GM21515 (cell line): Measurements from ENCODE around the gene GCSAM.

Experiments used
- ATAC-seq: cut with Tn5 transposase; IDR thresholded peaks from one replicate; pipeline ENCODE4 v1.9.1; 2021; ENCODE audit not compliant: unreplicated experiment

Gene GCSAM

DNA sequence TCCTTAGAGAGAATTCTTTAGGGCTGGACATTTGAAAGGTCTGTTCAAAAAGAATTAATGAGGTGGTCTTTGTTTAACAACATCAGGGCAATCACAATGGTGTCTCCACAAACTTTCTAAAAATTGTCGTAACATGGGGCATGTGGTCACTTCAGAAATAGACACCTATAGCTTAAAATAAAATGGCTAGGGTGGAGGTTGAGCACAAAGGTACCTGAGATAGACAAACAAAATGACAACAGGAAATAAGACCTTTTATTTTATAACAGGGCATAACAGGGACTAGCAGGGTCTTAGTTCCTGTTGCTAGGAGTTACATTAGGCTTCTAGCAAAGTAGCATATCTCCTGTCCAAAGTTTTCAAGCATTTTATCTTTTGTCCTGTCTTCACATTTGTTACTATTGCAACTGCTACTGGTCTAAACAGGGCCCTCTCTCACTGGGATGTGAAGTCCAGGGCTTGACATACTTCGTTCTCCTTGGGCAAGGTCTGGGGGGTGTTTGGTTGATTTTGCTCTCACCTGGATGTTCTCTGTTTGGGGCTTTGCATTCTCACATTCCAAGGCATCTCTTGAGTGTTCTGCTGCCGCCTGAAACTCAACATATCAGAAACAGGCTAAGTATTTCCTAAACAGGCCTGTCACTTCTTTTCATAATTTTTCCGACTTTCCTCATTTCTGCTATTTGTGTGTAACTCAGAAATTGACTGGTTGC lies 3.0 kb downstream of the GCSAM start:
- ATAC-seq: no peak

GRCh38 chr3:112128843-112129727 lies 4.0 kb downstream of the GCSAM start:
- peak; percentile 52 for ATAC-seq

DNA sequence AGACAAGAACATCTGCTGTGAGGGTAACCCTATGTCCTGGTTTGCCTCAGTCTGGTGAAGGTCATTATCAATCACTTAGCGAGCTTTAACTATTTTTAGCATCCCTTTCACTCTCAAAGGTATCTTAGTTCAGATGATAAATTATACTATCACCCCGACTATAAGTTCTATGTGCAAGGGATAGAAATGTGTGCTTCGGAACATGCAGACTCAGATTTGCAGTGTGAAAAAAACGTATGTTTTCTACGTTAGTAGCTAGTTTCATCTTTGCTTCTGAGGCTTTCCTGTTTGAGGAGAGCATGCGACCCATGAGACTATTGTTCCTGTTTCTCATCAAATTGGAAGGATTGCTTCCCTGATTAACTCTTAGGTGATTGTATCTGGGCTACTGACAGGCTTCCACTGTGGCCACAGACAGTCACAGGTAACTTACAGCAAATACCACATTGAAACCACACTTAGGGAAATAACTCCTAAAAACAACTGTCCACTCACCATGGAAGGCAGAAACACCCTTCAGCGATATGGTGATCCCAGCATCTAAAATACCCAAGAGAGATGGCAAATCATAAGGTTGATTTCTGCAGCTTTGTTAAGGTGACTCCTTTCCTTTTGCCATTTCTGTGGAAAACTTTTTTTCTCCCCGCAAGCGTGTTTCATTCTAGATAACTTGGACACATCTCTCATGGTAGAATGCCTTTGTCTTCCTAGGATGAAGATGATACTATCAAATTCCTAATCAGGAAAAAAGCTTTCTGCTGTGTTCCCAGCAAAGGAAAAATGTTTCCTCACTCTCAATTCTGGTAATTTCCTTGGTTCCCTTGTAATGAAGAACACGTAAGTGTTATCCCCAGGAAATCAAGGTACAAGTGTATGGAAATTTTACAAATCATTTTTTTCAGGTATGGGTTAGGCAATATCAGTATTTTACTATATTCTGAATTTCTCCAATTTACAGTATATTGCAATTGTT lies 5.2 kb downstream of the GCSAM start:
- no peak for ATAC-seq

GRCh38 chr3:112126511-112126911 lies 6.5 kb downstream of the GCSAM start:
- ATAC-seq: no peak

- ATAC-seq: no peak
Observed at GRCh38 chr3:112124907-112125607, 8.0 kb downstream of the GCSAM start.

DNA sequence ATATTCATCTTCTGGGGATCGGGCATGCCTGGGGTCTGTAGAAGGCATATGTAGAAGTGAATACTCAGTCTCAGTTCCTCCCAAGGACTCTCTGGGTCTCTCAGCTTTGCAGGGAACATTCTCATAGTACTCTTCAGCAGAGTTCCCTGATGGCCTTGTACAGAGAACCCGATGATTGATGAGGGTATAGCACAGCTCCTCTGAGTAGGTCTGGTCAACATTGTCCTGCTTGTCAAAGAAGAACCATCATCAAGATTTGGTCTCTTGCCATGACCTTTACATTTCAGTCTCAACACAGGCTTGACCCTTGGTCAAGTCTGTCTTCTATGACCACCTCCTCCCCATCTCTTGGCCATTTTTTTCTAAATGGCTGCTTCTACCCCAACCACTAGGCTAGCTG lies 9.5 kb downstream of the GCSAM start:
- no peak for ATAC-seq

DNA sequence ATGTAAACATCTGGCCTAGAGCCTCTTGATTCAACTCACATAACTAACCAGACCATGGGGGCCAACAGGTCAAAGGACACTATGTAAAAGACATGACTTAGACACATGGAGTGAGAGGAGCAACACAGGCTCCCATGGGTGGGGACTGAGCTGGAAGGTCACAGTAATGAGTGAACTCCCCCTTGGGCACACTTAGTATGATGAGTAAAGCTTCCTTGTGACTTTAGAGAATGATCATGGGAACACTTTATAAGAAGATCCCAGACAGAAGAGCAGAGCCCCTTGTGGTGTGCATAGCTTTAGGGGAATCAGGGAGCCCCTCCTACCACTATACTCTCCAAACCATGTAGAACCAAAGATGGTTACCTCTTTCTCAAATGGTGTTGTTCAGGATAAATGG lies 10.2 kb downstream of the GCSAM start:
- ATAC-seq: no peak

DNA sequence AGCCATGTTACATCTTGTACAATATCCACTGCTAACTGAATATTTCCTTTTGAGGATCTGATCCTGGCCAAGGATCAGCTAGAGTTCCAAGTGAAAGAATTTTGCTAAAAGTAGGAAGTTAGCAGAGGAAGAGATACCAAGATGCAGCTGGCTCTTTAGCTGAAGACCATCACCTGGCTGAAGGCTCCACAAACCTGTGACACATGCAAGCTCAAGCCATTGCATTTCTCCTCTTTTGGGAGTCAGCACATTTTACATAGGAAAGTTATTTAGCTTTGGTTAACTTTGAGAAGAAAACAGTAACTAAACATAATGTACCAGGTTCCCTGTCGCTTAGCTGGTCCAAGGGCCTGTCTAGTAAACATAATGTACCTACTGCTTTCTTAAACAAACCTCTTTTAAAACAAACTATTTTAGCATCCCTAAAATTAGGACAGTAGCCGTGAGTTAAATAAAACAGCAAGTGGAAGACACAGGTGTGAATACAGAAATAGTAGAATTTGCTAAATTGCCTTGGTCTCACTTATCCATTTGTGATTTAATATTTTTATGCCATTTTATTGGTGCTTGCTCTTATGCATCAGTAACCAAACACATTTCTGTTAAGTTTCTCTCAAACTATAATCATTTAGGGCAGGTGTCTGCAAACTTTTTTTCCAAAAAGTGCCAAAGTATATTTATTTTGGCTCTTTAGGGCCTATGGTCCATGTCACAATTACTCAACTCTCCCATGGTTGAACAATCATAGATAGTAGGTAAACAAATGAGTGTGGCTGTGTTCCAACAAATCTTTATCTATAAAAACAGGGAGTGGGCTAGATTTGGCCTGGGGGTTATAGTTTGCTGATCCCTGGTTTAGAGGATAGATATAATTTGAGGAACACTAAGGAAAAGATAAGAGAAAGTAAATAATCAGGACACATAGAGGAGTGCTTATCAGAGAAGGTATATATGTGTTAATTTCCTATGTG lies 11.2 kb downstream of the GCSAM start:
- ATAC-seq: no peak

- ATAC-seq: no peak
Observed at GRCh38 chr3:112119962-112120836, 12.8 kb downstream of the GCSAM start.

- ATAC-seq: peak; percentile 18
Observed at GRCh38 chr3:112117841-112118571, 15.0 kb downstream of the GCSAM start.

GRCh38 chr3:112117415-112117814 lies 15.6 kb downstream of the GCSAM start:
- ATAC-seq: no peak

- no peak for ATAC-seq
Observed at GRCh38 chr3:112116748-112117186, 16.3 kb downstream of the GCSAM start.

- ATAC-seq: no peak
Observed at GRCh38 chr3:112115806-112116383, 17.2 kb downstream of the GCSAM start.

- peak; percentile 26 for ATAC-seq
Observed at GRCh38 chr3:112115161-112115739, 17.8 kb downstream of the GCSAM start.

DNA sequence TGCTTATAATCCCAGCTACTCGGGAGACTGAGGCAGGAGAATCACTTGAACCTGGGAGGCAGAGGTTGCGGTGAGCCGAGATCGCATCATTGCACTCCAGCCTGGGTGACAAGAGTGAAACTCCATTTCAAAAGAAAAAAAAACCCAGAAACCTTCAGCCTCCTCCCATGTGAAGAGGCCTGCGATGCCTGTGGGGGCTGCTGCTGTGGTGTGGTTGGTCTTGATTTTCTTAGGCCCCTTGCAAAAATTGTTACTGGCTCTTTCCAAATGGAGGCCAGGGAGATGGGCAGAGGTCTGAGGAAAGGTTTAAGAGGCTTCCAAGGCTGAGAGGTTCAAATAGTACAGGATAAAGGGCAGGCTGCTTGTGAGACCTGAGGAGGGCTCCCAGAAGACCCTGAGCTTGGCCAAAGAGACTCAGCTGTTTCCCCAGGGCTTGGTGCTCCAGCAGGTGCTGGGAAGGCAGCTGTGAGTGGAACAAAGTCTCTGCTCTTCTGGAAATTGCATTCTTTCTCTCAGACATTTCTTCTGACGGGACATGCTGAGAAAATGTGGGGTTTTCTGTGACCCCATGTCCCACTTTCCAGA lies 18.4 kb downstream of the GCSAM start:
- peak; percentile 30 for ATAC-seq

DNA sequence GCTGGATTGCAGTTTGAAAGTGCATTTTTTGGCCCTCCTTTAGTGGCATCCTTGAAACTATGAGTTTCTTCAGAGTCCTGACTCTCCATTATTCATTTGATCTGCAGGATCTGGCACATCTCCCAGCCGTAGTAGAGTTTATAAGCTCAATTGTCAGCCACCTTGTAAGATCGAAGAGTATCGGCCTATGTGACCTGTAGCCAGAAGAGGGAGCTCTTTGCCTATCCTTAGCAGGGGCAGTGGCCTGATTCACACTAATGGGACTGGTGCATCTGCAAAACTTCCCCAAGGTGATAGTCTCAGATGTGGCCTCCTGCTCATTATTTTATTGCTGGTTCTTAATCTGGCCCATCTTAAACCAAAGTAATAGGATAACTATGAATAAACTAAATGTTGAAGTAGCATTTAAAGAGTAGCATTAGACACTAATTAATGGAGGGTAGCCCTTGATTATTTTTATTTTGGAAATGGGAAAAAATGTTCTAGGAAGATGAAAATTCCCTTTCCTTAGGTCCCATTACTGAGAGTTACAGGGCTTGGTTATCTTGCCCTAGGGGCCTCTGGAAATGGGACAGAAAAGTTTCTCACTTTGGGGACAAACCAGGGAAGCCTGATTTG lies 21.2 kb downstream of the GCSAM start:
- peak; percentile 56 for ATAC-seq
